GM21717 (cell line): Measurements from ENCODE around the gene CCDC144A.
"Not testable (repeated sequence)": the region's sequence is repeated elsewhere in the genome, so short reads cannot be mapped to it uniquely, and the experiment has no call there.

Experiments used
- ATAC-seq: cut with Tn5 transposase; IDR thresholded peaks from one replicate; pipeline ENCODE4 v1.9.1; 2021; ENCODE audit warnings: mild to moderate bottlenecking, moderate library complexity; ENCODE audit not compliant: unreplicated experiment

Gene CCDC144A

DNA sequence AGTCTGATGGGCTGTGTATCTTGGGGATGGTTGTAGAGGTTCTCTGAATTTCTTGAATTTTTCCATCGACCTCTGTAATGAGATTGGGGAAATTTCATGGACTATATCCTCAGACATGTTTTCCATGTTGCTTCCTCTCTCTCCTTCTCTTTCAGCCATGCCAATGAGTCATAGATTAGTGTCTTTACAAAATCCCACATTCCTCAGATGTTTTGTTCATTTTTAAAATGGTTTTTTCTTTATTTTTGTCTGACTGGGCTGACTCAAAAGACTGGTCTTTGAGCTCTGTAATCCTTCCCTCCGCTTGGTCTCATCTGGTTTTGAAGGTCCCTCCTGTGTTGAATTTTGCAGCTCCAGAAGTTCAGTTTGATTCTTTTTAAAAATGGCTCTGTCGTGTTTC is 60.5 kb downstream of the CCDC144A start:
- ATAC-seq = not testable (repeated sequence)

DNA sequence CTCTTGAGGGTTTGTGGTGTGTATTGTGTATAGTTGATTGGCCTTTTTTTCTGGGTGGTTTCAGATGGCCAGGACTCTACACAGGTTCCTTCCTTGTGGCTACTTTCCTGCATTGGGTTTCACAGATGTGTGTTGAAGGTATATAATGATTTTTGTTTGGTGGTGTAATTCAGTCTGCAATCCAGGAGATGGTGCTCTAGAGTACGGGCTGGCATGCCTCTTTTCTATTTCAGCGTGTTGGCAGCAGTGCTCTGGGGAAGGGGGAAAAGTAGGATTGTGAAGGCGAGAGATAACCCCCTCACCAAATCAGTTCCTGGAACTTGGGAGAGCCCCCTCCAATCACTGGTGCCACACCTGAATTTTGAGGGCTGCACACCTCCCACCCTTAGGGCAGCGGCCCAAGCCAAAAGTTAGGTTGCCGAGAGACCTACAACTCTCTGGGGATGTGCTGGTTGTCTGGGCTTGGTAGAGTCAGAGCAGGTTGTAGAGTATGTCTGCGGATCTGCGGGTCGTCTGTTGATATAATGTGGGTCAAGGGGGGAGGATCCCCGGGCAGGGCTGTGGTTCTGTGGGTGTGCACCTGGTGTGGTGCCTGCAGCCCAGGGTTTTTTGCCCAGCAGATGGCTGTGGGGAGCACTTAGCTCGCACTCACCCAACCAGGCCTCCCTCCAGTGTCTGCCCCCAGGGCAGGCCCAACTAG is 61.3 kb downstream of the CCDC144A start:
- not testable (repeated sequence) for ATAC-seq

DNA sequence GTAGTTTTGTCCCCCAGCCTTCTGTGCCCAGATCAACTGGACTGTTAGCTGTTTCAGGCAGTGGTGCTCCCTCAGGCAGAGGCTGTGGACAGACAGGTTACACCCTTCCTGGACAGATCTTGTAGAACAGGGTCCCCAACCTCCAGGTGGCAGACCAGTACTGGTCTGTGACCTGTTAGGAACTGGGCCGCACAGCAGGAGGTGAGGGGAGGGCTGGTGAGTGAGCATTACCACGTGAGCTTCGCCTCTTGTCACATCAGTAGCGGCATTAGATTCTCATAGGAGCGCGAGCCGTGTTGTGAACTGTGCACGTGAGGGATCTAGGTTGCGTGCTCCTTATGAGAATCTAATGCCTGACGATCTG is 61.9 kb downstream of the CCDC144A start:
- not testable (repeated sequence) for ATAC-seq

DNA sequence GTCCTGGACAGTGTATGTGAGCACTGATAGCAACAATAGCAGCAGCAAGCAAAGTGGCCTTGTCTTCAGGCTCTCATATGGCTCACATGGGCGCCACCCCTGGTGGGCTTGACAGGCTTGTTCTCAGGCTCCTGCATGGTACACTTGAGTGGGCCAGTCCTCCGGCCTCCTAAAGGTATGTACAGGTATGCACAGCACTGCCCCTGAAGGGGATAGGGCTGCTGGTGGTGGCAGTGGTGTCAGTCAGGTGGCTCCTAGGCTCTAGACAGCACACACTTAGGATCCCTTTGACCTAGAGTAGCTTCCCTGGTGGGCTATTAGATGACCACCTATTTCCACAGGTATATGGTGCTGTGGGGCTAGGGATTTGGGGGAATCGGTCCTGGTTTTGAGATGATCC is 67.5 kb downstream of the CCDC144A start:
- ATAC-seq = not testable (repeated sequence)

GRCh38 chr17:16758177-16758576 is 68.1 kb downstream of the CCDC144A start:
- not testable (repeated sequence) for ATAC-seq

DNA sequence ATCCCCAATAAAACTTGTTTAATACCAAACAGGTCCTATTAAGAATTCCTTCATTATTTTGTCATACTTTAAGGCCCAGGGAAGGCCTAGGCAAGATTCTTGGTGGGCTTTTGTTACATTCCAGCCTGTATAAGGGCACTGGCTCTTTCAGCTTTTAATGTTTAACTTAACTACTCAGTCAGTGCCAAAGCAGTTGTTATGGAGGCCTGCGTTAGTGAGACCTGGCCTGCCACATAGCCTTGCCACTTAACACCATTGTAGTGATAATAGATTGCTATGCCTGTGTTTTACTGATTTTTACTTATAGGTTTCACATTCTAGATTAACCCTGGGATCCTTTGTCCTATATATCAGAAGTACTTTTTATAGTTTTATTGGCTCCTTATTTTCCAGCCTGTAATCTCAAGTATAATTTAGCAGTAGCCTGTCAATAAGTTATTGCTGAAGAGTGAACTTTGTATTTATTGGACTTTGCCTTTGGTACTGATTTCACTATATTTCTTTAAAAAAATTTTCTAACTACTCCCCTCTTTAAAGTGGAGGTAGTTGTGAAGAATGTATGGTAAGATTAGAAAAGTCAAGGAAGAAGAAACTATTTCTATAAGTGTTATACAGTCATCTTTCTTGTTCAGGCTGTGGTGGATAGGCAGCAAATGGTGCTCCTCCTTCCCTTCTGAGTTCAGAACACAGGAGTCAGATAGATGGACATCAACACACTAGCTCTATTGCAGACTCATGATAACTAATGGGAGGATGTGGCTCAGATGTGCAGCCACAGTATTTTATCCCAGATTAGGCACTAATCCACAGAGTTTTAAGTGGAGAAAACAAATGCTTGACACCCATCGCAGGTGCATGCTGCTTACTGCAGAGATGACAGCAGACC is 78.5 kb downstream of the CCDC144A start:
- ATAC-seq = not testable (repeated sequence)

DNA sequence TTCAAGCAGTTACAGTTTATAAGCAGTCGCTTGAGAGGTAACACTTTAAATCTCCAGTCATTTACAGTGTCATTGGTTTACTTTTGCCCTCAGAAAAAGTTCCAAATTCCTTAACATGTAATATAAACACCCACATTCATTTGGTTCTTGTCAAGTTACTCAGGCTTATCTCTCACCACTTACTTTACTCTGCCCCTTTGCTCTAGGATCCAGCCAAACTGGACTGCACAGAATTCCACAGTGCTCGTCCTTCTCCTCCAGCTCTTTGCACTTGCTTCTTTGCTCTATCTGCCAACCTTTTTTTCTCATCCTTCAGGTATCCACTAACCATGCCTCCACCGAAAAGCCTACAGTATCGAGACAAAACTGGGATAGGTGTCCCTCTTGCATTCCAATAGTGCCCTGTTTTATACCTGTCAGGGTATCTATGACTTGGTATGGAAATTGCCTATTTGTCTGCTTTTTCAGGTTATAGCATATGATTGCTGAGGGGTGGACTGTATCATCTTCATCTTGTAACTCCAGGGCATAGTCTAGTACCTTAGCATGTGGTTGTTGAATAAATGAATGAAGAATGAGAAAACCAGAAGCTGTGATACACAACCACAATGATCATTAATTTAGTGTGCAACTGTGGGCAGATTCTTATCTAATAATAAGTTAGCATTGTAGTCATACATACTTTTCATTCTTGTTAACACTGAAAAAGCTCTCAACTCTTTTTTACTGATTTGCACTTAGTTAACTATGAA is 82.5 kb downstream of the CCDC144A start:
- not testable (repeated sequence) for ATAC-seq

- ATAC-seq = not testable (repeated sequence)
Observed at GRCh38 chr17:16773146-16773522, 83.1 kb downstream of the CCDC144A start.

DNA sequence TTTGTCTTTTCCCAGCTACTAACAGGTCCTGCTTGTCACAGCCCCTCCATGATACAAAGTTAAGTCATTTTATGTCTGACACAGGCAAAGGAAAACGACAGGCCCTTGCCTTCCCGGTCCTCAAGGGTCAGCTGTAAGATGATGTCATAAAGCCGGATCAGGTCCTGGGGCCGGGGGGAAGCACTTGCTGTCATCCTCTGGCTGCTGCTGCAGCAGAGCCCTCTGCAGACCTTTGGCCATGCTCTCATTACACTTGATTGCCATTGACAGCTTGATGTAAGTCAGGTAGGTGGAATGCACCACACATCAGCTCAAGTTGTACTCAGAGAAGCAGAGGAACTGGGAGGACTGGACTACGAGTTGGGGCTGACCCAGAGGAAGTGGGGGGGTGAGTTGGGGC is 97.8 kb downstream of the CCDC144A start:
- ATAC-seq = not testable (repeated sequence)

DNA sequence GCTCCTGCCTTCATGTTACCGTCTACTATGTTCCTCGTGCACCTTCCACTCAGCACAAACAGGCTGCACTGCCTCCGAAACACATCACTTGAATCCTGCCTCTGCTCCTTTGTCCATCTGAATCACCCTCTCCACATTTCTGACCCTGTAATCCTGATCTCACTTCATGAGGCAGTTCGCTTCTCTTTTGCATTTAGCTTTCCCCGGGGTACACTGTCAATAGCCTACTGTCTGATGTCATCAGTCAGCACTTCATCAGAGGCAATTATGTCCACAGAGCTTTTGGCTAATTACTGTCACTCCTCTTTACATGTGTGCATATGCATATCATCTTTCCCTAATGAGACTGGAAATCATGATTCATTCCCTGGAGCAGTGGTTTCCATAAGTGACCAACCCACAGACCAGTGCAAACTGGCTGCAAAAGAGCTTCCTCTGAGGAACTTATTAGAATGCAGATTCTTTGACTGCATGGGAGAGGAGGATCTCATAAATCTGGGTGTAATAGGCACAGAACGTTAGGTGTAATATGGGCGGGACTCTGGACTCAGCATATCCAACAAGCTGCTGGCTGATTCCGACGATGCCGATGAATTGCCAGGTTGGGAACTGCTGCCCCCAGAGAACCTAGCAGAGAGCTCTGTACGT is 99.0 kb downstream of the CCDC144A start:
- not testable (repeated sequence) for ATAC-seq

DNA sequence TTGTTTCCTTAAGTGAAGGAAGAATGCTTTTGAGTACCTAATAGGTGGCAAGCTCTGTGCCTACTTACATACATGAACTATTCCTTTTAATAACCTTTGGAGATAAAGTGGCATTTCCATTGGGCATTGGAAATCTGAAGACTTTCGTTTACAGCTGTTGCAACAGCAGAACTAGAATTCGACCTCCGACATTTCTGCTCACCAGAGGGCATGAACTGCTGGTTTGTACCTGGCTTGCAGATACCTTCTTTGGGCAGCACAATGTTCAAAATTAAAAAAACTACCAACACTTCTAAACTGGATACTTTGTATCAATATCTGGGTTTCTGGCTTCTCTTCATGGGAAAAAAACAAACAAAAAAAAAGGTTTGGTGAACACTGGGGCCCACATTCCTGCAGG is 99.6 kb downstream of the CCDC144A start:
- not testable (repeated sequence) for ATAC-seq

GRCh38 chr17:16790313-16790871 is 100.4 kb downstream of the CCDC144A start:
- not testable (repeated sequence) for ATAC-seq

DNA sequence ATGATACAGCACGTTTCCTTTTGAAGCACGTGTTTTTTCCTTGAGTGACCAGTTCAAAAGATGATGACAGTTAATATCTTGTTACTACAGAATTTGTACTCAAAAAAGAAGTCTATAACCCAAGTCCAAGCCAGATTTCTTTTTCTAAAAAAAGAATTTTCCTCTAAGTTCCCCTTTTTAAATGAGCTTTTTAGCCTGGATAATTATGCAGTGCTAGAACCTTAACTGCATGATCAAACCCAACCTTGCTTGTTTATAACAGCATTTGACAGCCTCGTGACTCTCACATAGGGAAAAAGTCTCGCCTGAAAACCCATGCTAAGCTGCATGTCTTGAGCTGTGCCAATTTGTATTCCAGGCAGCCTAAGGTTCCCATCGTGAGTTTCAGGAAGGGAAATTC is 104.2 kb downstream of the CCDC144A start:
- not testable (repeated sequence) for ATAC-seq

DNA sequence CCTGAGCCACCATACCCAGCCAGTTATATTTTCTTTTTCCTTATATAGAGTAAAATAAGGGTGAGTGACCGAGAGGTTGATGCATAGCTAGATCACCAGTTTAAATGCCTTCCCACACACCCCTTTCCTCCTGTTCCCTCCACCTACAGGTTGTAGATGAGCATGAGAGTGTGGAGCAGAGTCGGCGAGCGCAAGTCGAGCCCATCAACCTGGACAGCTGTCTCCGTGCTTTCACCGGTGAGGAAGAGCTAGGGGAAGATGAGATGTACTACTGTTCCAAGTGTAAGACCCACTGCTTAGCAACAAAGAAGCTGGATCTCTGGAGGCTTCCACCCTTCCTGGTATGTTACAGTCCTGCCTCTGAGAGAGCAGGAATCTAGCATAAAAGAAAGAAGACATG is 105.9 kb downstream of the CCDC144A start:
- not testable (repeated sequence) for ATAC-seq

GRCh38 chr17:16804851-16805250 is 114.8 kb downstream of the CCDC144A start:
- ATAC-seq = not testable (repeated sequence)

DNA sequence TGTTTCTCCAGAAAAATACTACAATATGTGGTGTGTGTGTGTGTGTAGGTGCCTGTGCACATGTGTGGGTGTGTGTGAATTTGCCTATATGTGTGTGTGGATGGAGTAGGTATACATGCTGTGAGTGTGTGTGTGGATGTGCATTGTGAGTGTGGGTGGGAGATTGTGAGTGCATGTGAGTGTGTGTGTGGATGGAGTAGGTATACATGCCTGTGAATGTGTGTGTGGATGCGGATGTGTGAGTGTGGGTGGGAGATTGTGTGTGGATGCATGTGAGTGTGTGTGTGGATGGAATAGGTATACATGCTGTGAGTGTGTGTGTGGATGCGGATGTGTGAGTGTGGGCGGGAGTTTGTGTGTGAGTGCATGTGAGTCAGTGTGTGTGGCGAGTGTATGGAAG is 116.6 kb downstream of the CCDC144A start:
- not testable (repeated sequence) for ATAC-seq

DNA sequence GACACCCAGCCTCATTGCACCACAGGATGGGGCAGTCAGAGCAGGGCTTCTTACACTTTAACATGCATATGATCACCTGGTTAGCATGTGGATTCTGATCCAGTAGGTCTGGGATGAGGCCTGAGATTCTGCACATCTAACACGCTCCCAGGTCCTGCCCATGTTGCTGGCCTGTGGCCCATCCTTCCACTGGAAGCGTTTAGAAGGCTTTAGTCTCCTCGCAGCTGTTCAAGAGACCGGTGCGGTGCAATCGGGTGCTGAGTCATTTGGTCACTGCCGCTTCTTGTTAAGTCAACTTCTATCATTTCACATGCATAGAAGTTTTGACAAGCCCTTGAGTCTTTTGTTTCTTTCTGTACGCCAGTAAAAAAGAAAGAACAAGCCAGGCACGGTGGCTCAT is 117.6 kb downstream of the CCDC144A start:
- not testable (repeated sequence) for ATAC-seq

GRCh38 chr17:16810236-16810635 is 120.2 kb downstream of the CCDC144A start:
- ATAC-seq = not testable (repeated sequence)

GRCh38 chr17:16812126-16812525 is 122.1 kb downstream of the CCDC144A start:
- ATAC-seq = not testable (repeated sequence)

GRCh38 chr17:16814439-16814838 is 124.4 kb downstream of the CCDC144A start:
- no peak for ATAC-seq
